GM18873 (cell line): ENCODE results near the gene CYB561D2.

Source experiments
- ATAC-seq: cut with Tn5 transposase; IDR thresholded peaks from one replicate; pipeline ENCODE4 v1.9.1; 2021; ENCODE audit warnings: mild to moderate bottlenecking, moderate library complexity, moderate number of reproducible peaks; ENCODE audit not compliant: unreplicated experiment, low FRiP score

Gene CYB561D2

GRCh38 chr3:50340448-50341329, 10.0 kb upstream of the CYB561D2 start, which contains the start of gene RASSF1:
Gene RASSF1, minus strand, starts transcription at chr3:50340836. Its CDS starts 31 bp downstream, at chr3:50340805.
- ATAC-seq: no peak

GRCh38 chr3:50341537-50341936, 9.1 kb upstream of the CYB561D2 start:
- no peak for ATAC-seq

GRCh38 chr3:50341996-50342650, 8.5 kb upstream of the CYB561D2 start:
- no peak for ATAC-seq

- no peak for ATAC-seq
Measured at GRCh38 chr3:50342813-50343633, 7.6 kb upstream of the CYB561D2 start.

DNA sequence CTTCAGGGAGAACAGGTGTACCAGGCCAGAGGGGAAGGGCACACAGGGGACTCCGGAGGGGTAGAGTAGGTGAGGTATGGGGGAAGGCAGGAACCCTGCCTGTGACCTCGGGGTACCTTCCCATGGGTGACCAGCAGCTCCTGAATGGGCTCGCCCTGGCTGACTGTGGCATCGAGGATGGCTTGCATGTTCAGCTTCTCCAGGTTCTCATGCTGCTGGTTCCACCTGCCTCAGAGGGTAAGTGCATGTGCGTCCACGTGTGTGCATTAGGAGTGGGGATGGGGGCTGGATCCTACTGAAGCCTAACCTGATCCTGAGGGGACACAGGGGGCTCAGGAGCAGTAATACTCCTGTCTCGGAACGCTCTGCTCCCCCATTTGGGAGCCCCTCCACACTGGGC, 5.7 kb upstream of the CYB561D2 start:
- no peak for ATAC-seq

DNA sequence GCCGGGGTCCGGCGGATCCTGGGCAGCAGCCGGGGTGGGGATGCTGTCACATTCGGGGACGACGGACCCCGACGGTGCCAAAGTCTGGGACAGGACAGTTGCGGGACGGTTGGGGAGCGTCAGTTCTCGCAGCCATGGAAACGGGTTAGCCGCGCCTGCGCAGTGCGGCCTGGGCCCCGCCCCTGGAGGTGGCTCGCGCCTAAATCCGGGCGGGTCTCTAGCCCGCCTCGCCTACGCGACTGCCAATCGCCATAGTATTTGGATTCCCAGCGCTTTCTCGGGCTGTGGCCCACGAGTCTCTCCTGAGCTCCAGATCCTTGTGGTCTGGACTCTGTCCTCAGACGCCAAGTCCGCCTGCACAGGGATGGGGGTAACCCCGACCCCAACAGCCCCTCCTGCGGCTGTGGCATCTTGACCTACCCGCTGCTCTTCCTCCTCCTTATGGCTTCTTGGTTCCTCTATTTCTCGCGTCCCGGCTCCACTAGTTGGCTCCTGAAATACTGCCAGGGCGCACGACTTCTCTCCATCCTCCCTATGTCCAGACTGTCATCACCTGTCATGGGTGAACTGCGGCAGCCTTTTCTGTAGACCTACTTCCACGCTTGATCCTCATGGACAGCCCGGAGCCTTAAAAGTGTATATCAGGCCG, 5.0 kb upstream of the CYB561D2 start, which contains the start of gene ZMYND10:
Gene ZMYND10 (minus strand): TSS at position 147 of the 649 bp plus-strand sequence. CDS start 153 bp downstream, outside the sequence.
- ATAC-seq: no peak

- no peak for ATAC-seq
Measured at GRCh38 chr3:50347187-50347813, 3.4 kb upstream of the CYB561D2 start.

DNA sequence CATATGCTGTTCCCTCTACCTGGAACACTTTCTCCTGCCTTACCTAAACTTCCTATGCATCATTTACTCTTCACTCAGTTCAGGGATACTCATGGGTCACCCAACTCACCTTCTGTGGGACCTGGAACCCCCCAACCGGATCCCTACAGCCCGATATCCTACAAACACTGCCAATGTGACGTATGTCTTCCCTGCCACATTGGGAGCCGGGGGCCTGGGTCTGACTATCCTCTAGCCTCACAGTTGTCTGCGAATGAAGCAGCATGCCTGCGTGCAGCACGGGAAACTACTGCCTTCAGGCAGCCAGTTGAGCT, 492 bp upstream of the CYB561D2 start:
- ATAC-seq: no peak

- no peak for ATAC-seq
Measured at GRCh38 chr3:50351323-50351697, 648 bp downstream of the CYB561D2 start.

- ATAC-seq: no peak
Measured at GRCh38 chr3:50352781-50353180, 2.1 kb downstream of the CYB561D2 start.

DNA sequence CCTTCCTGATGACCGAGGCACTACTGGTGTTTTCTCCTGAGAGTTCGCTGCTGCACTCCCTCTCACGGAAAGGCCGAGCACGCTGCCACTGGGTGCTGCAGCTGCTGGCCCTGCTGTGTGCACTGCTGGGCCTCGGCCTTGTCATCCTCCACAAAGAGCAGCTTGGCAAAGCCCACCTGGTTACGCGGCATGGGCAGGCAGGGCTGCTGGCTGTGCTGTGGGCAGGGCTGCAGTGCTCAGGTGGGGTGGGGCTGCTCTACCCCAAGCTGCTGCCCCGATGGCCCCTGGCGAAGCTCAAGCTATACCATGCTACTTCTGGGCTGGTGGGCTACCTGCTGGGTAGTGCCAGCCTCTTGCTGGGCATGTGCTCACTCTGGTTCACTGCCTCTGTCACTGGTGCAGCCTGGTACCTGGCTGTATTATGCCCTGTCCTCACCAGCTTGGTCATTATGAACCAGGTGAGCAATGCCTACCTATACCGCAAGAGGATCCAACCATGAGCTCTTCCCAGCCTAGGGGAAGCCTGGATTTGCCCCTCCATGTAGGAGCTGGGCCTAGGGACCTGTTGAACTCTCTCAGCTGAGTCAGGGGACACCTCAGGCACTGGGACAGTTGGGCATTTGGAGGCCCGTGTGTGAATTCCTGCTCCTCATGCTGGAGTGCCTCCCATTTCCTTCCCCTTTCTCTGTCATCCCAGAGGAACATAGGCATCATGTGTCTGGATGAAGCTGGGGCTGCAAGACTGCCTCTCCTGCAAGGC, 2.8 kb downstream of the CYB561D2 start:
- no peak for ATAC-seq

DNA sequence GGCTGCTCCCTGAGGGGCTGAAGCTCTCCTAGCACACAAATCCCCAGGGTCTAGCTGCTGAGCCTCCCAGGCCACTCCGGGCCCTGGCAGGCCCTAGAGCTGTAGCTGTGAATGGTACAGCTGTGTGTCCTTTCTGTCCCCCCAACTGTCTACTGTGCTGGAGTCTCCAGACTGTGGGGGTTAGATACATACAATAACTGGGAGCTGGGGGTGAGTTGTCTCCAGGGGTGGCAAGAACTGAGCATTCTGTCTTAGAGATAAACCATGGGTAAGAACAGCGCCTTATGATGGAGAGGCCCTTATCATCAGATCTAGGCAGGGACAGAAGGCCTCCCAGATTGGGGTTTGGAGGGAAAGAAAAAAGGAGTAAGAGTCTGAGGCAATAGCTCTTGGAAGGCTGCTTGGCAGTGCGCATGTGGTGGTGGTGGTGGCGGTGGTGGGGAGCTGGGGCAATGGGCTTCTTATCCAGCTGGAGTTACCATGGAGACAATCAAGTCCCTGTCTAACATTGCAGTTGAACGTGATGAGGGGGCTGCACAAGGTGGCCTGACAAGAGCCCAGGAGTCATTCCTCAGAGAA, 3.6 kb downstream of the CYB561D2 start:
- no peak for ATAC-seq

DNA sequence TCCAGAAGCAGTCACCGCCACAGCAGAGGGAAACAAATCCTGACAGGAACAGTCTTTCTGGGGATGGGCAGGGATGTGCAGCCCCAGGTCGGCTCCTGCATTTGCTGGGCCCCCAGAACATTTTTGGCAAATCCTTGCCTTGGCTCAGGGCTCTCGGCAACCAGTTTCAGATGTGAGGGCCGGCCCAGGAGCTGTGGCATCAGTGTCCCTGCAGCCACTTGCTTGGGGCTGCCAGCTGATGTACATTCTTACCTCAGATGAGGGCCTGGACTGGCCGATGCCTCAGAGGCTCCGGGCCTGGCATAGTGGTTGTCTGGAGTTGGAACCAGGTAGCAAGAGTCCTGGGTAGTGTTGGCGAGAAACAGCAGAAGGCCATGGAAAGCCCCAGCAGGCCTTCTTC, 4.2 kb downstream of the CYB561D2 start:
- ATAC-seq: no peak

DNA sequence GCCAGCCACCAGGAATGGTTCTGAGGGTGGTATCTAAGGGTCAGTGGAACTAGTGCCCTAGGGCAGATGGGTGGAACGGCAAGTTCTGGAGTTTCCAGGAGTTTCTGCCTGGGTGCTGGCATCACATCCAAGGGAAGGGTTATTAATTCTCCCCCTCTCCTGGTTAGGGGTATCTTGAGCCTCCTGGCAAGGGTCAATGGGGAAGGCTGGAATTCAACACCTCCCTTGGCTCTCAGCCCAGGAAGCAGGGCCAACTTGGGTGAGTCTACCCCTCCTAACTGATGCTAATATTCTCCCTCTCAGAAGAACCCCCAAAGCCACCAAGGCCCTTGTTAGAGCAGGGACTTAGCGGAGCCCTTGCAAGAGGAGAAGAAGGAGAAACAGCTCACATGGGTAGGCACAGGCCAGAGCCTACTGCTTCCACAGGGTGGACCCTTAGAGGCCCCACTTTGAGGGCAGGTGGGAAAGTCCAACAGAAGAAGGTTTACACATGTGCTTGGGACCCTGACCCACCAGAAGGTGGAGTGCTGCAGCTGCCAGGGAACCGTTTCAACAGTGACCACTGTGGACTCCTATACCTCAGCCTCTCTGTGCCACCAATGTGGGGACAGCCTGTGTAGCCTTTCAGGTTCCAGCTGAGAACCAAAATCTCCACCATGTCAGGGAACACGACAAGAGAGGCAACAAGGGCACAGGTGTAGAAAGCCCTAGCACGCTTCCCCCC, 5.3 kb downstream of the CYB561D2 start:
- no peak for ATAC-seq

GRCh38 chr3:50356553-50356952, 5.9 kb downstream of the CYB561D2 start:
- ATAC-seq: no peak

DNA sequence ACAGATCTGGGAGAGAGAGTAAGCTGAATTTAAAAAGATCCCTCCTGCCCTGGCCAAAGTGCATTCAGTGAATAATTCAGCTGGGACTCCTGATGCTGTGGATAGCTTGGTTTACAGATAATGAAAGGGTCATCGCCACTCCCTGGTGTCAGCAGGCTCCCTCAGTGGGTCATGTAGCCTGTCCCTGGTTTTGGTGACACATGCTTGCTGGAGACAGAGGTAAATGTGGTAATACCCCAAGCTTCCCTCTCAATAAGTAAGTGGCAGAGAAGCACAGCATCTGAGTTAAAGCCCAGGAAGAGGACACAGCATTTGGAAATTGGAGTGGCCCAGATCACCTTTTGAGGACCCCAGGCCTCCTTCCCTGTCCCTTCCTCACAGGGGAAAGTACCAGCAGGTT, 6.8 kb downstream of the CYB561D2 start:
- ATAC-seq: no peak

DNA sequence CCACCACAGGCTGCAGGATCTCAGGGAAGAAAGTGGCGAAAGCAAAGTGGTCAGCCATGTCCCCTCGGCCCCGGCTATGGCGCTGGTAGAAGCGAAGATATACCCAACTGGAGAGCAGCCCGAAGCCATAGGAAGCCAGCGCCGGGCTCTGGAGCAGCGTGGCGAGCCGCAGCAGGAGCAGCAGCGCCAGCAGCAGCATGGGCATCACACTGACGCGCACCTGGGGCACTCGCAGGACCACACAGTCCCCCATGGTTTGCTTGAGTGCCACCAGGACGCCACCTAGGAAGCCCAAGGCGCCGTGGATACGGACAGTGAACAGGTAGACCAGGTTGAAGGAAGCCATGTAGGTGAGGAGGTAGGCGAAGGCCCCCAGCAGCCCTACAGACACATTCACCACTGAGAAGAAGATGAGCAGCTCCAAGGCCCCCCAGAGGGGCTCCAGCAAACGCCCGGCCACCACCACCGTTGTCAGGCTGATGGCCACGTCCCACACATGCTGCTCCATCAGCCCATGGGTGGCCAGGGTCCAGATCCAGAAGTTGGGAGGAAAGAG, 7.8 kb downstream of the CYB561D2 start:
- ATAC-seq: no peak
